Activated naive CD4-positive, alpha-beta T cell (primary cell): ENCODE data around the gene TRMT6.

ENCODE experiments used
- DNase-seq, 4 experiments: peaks; one replicate each; lab custom pipeline; 2025; lab: John Stamatoyannopoulos, UW

The TRMT6 gene

GRCh38 chr20:5899444-5899843 is 50.9 kb downstream of the TRMT6 start:
- no peak for DNase-seq

- no peak for DNase-seq
Measured at GRCh38 chr20:5895626-5896025, 54.7 kb downstream of the TRMT6 start.

GRCh38 chr20:5893621-5894020 is 56.7 kb downstream of the TRMT6 start:
- DNase-seq, result no peak

- DNase-seq, result no peak
Measured at GRCh38 chr20:5893052-5893451, 57.3 kb downstream of the TRMT6 start.

- DNase-seq, result no peak
Measured at GRCh38 chr20:5890773-5891441, 59.4 kb downstream of the TRMT6 start.

- DNase-seq, result no peak
Measured at GRCh38 chr20:5888041-5888440, 62.3 kb downstream of the TRMT6 start.

GRCh38 chr20:5887386-5887785 is 62.9 kb downstream of the TRMT6 start:
- no peak for DNase-seq
